Measurements from ENCODE around the gene HSD17B1.
"Not testable (repeated sequence)": the region's sequence is repeated elsewhere in the genome, so short reads cannot be mapped to it uniquely, and the experiment has no call there.

The HSD17B1 gene

DNA sequence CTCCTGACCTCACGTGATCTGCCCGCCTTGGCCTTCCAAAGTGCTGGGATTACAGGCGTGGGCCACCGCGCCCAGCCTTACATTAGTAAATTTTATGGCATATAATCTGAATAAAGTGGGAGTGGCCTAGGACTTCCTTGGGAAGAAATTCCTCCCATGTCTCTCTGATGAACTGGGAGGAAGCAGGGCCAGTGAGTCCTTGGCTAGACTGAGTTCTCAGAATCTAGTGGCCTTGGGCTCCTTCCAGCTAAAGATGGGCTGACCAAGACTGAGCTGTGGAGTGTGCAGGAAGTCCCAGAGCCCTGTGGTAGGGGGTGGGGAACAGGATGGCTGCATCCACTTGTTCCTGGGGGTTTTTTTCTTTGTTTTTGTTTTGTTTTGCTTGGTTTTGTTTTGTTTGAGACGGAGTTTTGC is 26.7 kb upstream of the HSD17B1 start:
- peak; percentile 62 for DNase-seq

DNA sequence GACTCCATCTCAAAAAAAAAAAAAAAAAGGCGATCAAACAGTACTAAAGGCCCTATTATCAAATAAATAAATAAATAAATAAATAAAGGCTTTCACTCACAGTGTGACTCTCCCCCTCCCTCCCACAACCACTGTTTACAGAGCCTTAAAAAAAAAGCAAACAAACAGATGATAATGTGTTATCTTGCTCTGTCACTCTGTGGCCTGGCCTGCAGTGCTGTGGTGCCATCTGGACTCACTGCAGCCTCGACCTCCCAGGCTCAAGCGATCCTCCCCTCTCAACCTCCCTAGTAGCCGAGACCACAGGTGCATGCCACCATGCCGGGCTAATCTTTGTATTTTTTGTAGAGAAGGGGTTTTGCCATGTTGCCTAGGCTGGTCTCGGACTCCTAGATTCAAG is 24.8 kb upstream of the HSD17B1 start:
- DNase-seq, result no peak

DNA sequence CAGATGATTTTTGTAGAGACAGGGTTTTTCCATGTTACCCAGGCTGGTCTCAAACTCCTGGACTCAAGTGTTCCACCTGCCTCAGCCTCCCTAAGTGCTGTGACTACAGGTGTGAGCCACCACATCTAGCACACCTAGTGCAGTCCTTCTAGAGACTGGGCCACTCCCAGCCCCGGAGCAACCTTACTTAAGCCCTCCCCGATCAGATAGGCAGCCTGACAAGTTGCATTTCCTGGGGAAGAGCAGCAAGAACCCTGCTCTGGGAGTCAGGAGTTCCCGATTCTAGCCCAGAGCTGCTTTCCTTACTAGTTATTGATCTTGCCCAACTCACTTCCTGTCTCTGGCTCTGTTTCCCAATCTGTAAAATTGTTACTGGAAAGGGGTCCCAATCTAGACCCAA is 23.7 kb upstream of the HSD17B1 start:
- no peak for DNase-seq

DNA sequence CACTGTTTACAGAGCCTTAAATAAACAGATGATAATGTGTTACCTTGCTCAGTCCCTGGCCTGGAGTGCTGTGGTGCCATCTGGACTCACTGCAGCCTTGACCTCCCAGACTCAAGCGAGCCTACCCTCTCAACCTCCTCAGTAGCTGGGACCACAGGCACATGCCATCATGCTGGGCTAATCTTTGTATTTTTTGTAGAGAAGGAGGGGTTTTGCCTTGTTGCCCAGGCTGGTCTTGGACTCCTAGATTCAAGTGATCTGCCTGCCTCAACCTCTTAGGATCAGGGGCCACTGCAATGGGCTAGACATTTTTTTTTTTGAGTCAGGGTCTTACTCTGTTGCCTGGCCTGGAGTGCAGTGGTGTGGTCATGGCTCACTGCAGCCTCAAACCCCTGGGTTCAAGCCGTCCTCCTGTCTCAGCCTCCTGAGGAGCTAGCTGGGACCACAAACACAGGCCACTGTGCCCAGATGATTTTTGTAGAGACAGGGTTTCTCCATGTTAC is 21.7 kb upstream of the HSD17B1 start:
- DNase-seq, result no peak

GRCh38 chr17:42531455-42532354 is 21.0 kb upstream of the HSD17B1 start:
- DNase-seq, result peak; percentile 66

- no peak for DNase-seq
Measured at GRCh38 chr17:42535155-42536047, 17.3 kb upstream of the HSD17B1 start.

GRCh38 chr17:42536048-42536371 is 16.7 kb upstream of the HSD17B1 start, which contains the start of gene NAGLU:
Gene NAGLU, plus strand, starts transcription at chr17:42536241. Its CDS starts 32 bp downstream, at chr17:42536273.
- DNase-seq, result peak; percentile 89

DNA sequence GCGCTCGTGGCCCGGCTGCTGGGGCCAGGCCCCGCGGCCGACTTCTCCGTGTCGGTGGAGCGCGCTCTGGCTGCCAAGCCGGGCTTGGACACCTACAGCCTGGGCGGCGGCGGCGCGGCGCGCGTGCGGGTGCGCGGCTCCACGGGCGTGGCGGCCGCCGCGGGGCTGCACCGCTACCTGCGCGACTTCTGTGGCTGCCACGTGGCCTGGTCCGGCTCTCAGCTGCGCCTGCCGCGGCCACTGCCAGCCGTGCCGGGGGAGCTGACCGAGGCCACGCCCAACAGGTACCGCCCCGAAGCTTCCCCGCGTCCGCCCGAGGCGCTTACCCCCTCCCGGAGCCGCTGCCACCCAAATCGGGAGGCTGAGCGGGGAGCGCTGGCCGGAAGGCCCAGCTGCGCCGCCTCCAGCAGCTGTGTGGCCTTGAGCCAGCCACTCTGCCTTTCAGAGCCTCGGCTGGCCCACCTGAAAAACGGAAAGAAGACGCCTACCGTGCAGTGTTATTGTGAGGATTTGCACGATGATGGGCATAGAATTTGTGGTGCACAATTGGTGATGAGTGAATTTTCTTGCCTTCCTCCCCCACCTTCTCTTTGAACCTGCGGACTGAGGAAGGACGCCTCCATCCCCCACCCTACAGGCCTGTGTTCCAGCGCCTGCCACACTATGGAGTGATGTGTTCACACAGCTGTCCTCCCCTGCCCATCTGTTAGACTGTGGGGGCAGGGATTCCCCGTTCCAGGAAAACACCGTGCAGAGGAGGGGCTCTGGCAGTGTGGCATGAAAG is 16.2 kb upstream of the HSD17B1 start:
- peak; percentile 89 for DNase-seq

GRCh38 chr17:42537156-42537805 is 15.4 kb upstream of the HSD17B1 start:
- DNase-seq, result no peak

DNA sequence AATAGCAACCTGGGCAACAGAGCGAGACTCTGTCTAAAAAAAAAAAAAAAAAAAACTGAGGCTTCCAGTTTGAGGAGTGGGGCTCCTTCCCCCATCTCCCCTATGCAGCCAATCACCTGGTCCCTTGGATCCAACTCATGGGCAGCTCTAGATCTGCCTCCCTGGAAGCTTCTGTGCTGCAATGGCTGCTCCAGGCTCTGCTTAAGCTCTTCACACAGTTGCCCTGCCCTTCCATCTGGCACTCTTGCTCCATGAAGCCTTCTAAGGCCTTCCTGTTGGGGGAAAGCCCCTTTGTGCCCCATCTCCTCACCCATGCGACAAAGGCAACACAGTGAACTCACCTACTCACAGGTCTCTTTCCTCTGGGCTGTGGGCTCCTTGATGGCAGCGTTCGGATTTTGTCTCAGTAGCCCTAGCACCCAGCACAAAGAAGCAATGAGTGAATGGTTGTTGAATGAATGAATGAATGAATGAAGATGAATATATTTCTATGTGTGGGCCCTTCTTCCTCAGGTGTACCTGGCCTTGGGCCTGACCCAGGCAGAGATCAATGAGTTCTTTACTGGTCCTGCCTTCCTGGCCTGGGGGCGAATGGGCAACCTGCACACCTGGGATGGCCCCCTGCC is 14.8 kb upstream of the HSD17B1 start:
- no peak for DNase-seq

GRCh38 chr17:42538482-42538881 is 14.2 kb upstream of the HSD17B1 start:
- DNase-seq, result no peak

DNA sequence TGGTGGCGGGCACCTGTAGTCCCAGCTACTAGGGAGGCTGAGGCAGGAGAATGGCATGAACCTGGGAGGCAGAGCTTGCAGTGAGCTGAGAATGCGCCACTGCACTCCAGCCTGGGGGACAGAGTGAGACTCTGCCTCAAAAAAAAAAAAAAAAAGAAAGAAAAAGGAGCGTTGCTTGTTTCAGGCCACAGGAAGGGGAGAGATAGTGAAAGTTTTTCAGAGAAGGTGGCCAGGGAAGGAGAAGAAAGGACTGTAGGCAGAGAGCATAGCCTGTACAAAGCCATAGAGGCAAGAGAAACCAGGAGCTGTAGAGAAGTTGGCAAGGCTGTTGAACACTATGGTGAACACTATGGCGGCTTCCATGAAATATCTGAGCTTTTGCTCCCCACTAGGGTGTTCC is 12.2 kb upstream of the HSD17B1 start:
- not testable (repeated sequence) for DNase-seq

DNA sequence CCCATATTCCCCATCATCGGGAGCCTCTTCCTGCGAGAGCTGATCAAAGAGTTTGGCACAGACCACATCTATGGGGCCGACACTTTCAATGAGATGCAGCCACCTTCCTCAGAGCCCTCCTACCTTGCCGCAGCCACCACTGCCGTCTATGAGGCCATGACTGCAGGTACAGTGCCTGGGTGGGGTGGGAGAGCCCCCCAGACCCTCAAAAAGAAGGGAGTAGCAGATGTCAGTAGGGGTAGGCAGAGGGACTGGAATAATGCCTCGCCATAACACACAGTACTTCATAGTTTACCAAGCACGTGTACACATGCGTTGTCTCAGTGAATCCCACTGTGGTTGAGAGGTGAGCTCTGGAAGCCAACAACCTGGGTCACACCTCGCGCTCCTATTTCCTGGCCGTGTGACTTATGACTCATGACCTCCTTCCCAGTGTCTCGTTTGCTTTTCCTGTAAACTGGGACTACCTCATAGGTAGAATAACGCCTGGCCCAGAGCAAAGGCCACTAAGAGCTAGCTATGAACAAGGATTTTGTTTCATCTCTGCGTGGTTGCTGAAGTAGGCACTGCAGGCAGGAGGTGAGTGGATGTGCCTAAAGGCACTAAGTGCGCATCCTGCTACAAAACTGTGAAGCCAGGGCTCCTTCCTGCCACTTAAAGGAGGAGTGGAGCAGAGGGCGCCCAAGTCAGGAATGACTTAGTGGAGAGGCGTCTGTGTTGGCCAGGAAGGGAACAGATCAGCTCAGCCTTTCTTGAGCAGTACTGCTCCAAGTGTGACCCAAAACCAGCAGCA is 11.5 kb upstream of the HSD17B1 start:
- no peak for DNase-seq

DNA sequence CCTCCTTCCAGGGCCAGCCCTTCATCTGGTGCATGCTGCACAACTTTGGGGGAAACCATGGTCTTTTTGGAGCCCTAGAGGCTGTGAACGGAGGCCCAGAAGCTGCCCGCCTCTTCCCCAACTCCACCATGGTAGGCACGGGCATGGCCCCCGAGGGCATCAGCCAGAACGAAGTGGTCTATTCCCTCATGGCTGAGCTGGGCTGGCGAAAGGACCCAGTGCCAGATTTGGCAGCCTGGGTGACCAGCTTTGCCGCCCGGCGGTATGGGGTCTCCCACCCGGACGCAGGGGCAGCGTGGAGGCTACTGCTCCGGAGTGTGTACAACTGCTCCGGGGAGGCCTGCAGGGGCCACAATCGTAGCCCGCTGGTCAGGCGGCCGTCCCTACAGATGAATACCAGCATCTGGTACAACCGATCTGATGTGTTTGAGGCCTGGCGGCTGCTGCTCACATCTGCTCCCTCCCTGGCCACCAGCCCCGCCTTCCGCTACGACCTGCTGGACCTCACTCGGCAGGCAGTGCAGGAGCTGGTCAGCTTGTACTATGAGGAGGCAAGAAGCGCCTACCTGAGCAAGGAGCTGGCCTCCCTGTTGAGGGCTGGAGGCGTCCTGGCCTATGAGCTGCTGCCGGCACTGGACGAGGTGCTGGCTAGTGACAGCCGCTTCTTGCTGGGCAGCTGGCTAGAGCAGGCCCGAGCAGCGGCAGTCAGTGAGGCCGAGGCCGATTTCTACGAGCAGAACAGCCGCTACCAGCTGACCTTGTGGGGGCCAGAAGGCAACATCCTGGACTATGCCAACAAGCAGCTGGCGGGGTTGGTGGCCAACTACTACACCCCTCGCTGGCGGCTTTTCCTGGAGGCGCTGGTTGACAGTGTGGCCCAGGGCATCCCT is 9.3 kb upstream of the HSD17B1 start:
- no peak for DNase-seq

GRCh38 chr17:42544874-42545283 is 7.8 kb upstream of the HSD17B1 start:
- no peak for DNase-seq

DNA sequence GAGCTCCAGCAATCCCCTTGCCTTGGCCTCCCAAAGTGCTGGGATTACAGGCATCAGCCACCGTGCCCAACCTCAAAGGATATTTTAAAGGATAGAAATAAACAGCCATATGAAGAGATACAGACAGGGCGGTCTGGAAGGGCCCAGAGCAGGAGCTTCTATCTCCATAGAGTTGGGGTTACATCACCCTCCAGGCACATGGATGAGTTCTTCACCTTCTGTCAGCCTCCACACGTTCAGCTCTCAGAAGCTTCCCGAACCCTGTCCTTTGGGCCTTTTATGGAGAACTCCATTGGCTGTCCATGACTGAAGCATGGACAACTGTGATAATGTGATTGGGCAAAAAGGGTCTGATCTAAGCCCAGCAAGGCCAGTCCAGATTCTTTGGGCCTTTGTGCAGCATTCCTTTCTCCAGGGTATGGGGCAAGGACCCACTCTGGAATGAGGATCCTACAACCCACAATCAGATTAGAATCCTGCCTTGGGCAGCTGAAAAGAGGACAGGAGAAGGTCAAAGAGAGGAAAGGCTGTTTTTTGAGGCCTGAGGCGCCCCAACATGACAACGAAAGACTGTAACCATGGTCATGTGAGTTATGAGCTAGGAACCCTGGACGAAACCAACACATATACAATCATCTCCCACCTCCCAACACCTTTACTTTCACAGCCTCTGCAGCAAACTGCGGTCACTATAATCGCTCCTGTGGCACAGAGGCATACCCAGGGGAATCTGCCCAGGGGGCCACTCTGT is 6.8 kb upstream of the HSD17B1 start:
- not testable (repeated sequence) for DNase-seq

DNA sequence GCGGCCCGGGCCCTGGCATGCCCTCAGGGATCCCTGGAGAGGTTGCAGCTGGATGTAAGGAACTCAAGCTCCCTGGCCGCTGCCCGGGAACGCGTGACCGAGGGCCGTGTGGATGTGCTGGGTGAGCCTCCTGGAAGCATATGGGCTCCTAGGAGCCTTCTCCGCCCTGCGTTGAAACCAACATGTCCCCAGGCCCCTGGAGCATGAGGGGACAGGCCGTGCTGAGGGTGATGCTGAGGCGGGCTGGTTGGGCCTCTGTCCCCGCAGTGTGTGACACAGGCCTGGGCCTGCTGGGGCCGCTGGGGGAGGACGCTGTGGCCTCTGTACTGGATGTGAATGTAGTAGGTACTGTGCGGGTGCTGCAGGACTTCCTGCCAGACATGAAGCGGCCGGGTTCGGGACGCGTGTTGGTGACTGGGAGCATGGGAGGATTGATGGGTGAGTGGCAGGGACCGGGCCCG is 5.7 kb upstream of the HSD17B1 start:
- DNase-seq, result no peak

GRCh38 chr17:42547698-42548069 is 5.0 kb upstream of the HSD17B1 start:
- DNase-seq, result no peak

Data from HCEC 1CT (cell line).